Ovary (tissue), 9 donors: ENCODE data around the gene GDPD4. TPM values are rescaled to one million over a fixed set of nuclear protein-coding genes. Genes with fewer than 3 reads are reported as not detected.
A peak's percentile ranks its signal among the peaks of the same experiment; 100 is the strongest.

Experiments
- DNase-seq, 5 donors: peaks; one replicate each; pipeline ENCODE4 v3.0.0-alpha.2; 2019 to 2020
- H3K27ac ChIP-seq, 2 donors: fragments of 200-600 bp; one replicate each; pipeline versions ENCODE4 v1.5.1 to v1.8.0; 2019 to 2022
- H3K27me3 ChIP-seq: fragments of 200-600 bp; one replicate; pipeline ENCODE4 v1.8.0; 2022
- H3K36me3 ChIP-seq: fragments of 200-600 bp; sonication (generic); one replicate; pipeline ENCODE4 v1.5.1; 2019
- H3K4me1 ChIP-seq: one replicate; pipeline ENCODE4 v1.8.1; 2013; ENCODE audit warnings: mild to moderate bottlenecking, moderate library complexity; ENCODE audit not compliant: insufficient read depth
- H3K4me3 ChIP-seq: fragments of 200-600 bp; sonication (generic); one replicate; pipeline ENCODE4 v1.5.1; 2017
- H3K9me3 ChIP-seq, 2 donors: fragments of 200-600 bp in 1 of 2; sonication (generic) in 1 of 2; one replicate each; pipeline versions ENCODE4 v1.5.1 to v1.8.1; 2013 to 2019; ENCODE audit warnings: mild to moderate bottlenecking in 1 of 2, moderate library complexity in 1 of 2
- EP300 ChIP-seq: sonication (generic); formaldehyde crosslinking; IDR thresholded peaks from one replicate; pipeline ENCODE4 v1.6.1; 2017; ENCODE audit warnings: antibody characterized with exemption
- POLR2A ChIP-seq: fragments of 450-650 bp; IDR thresholded peaks from one replicate; pipeline ENCODE4 v1.6.1; 2017; ENCODE audit warnings: antibody characterized with exemption, mild to moderate bottlenecking, moderate library complexity
- WGBS, 3 donors: extraction: QIAGEN DNeasy Blood & Tissue Kit in 1 of 3; methylation state at CpG; one replicate each; pipeline versions ENCODE4 v1.1.5 to v1.1.7; 2013 to 2017; 5-methylcytosine and 5-hydroxymethylcytosine counted together
- intact Hi-C, 4 donors: fragments of 100-400 bp; cut with DNase I; formaldehyde crosslinking; loops; one replicate each; pipeline versions ENCODE4 v1.11.0 to v1.15.1; 2022 to 2023
- polyA plus RNA-seq, 2 donors: library from polyadenylated mRNA; stranded (reverse); fragments of 200-250 nt in 1 of 2; fragments of 350-450 nt in 1 of 2; fragmentation: Illumina TruSeq in 1 of 2; extraction: RNeasy Lipid Tissue Mini Kit (QIAGEN cat#74804) in 1 of 2; gene quantifications; one replicate each; pipeline ENCODE4 v1.2.3, GENCODE V29; 2013 to 2014
- total RNA-seq, 7 donors: library from RNA; depleted of rRNA in 2 of 7; stranded (reverse); fragments of >200 nt in 2 of 7; fragmentation: NEBNext Ultra II Directional in 3 of 7; extraction: Animal tissue kit (Norgen Biotek cat#: 25700) in 3 of 7; gene quantifications; one replicate each; pipeline versions ENCODE4 v1.1.0 to v1.2.4, GENCODE V29; 2016 to 2023
- TF ChIP-seq, protein P1 (sequence below), 3 donors: fragments of 450-650 bp in 2 of 3; fragments of 200-600 bp in 1 of 3; IDR thresholded peaks; one replicate each; pipeline versions ENCODE4 v1.5.1 to v1.8.0; 2016 to 2022; ENCODE audit warnings: antibody characterized with exemption in 3 of 3, mild to moderate bottlenecking in 1 of 3
- donor health status: DM: no; HTN: no; CAD: no; lungs with moderate emphysema.
- donor health status: DM: no; HTN: no; CAD: no.
- donor health status: Bipolar disorder and iron deficiency.
- donor health status: DM: yes; HTN: yes; CAD: no.
- donor health status: DM: no; HTN: no; CAD: no.
- donor health status: DM: yes; HTN: yes; CAD: no.

The GDPD4 gene
- total and polyA plus RNA-seq, 9 donors, result 0.32 TPM; not detected in 8

DNA sequence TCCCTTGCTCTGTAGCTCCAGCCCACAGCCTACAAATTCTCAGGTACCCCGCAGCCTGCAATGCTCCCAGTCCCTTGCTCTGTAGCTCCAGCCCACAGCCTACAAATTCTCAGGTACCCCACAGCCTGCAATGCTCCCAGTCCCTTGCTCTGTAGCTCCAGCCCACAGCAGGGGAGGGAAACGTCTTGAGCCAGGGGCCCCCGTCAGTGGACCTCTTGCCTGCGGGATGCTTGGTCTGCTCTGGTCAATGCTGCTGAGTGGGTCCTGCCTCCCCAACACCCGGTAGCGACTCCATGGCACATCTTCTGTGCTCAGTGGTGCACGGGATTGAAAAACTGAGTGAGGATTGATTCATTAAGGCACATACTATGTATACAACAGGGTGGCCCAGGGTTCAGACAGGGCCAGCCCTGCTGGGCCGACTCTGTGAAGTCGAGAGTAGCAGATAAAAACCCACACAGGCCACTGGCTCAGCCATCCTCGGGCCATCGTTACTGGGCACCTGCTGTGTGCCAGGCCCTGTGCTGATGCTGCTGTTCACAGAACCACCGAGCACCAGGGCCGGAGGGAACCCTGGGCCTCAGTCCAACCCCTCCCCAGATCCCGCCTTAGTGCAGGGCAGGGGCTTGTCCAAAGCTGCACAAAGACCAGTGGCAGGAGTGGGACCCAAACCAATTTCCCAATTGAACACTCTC is 103.7 kb downstream of the GDPD4 start:
- DNase-seq, result peak in 3 of 5 donors; percentile 7 to 18 (median 10)
- WGBS, 3 donors, result 88 to 93% (median 89%) methylated on average over 14 of the region's 14 CpGs
- Histone ChIP-seq H3K4me3 (no peak overlapping the region), H3K9me3 (no peaks in the 10 kb centered on the region), H3K27ac (no peak overlapping the region), H3K36me3 (no peaks in the 10 kb centered on the region), H3K27me3 (no peaks in the 10 kb centered on the region), H3K4me1 (no peaks in the 10 kb centered on the region)
- TF ChIP-seq POLR2A, result no peak
- TF ChIP-seq EP300, result no peak
- TF ChIP-seq, protein P1, sequence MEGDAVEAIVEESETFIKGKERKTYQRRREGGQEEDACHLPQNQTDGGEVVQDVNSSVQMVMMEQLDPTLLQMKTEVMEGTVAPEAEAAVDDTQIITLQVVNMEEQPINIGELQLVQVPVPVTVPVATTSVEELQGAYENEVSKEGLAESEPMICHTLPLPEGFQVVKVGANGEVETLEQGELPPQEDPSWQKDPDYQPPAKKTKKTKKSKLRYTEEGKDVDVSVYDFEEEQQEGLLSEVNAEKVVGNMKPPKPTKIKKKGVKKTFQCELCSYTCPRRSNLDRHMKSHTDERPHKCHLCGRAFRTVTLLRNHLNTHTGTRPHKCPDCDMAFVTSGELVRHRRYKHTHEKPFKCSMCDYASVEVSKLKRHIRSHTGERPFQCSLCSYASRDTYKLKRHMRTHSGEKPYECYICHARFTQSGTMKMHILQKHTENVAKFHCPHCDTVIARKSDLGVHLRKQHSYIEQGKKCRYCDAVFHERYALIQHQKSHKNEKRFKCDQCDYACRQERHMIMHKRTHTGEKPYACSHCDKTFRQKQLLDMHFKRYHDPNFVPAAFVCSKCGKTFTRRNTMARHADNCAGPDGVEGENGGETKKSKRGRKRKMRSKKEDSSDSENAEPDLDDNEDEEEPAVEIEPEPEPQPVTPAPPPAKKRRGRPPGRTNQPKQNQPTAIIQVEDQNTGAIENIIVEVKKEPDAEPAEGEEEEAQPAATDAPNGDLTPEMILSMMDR (IDR thresholded peaks at IDR 0.05), result no peak
- intact Hi-C loops, result loop anchor here in 1 of 4 donors (5.0 to 10.0 kb wide), 2 partner anchors 345 to 417 kb away; no protein-coding TSS in a partner anchor

DNA sequence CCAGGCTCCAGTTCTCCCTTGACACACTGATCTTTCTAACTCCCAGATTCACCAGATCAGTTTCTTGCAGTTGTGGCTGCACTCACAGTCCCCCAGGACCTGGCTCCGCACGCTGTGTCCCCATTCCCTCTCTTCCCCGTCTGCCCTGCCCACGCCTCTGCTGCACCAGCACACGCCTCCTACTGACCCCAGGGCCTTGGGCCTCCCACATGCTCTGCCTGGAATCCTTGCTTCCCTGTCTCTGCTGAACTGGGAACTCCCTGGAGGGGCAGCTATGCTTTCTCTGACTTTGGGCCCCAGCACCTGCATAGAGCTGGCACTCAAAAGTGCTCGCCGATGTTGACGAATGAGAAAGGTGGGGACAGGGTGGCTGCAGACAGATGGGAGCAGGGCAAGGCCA is 104.5 kb downstream of the GDPD4 start:
- no peak overlapping the region for H3K27ac ChIP-seq
- 77 to 84% (median 81%) methylated on average over 8 of the region's 8 CpGs for WGBS, 3 donors
- H3K27me3 ChIP-seq, result no peaks in the 10 kb centered on the region
- no peaks in the 10 kb centered on the region for H3K9me3 ChIP-seq
- DNase-seq, result peak in 2 of 5 donors; percentile 1 to 15
- H3K36me3 ChIP-seq, result no peaks in the 10 kb centered on the region
- intact Hi-C loops, result loop anchor here in 1 of 4 donors (5.0 to 10.0 kb wide), 2 partner anchors 345 to 418 kb away; no protein-coding TSS in a partner anchor
- TF ChIP-seq, protein P1 (IDR thresholded peaks at IDR 0.05), result no peak
- TF ChIP-seq EP300, result no peak
- TF ChIP-seq POLR2A, result no peak
- no peak overlapping the region for H3K4me3 ChIP-seq
- H3K4me1 ChIP-seq, result no peaks in the 10 kb centered on the region

DNA sequence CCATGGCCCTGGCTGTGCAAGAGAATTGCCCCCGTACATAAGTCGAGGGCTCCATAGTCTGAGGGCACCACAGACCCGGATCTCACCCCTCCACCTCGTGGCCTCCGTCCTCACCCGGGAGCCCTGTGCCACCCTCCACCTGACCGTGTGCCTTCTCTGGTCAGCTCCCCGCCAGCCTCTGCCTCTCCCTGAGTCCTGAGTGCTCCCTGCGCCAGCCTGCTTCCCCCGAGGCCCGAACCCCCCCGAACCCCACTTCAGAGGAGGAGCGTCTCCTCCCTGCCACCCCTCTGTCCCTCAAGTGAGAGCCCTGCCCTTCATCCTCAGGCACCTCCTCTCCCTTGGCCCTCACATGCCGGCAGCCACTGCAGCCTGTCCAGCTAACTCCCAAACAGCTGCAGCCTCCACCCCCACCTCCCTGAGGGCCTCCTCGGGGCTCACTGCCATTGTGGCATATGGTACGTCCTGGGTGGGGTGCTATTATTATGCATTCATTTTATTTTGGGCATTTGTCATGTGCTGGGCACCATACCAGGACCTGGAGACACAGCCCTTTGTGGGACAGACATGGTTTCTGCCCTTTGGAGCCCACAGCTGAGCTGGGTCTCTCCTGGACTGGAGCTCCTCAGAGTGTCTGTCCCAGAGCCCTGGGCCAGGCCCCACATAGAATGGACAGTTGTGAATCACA is 106.3 kb downstream of the GDPD4 start:
- 69 to 84% (median 77%) methylated on average over 16 of the region's 16 CpGs for WGBS, 3 donors
- no peaks in the 10 kb centered on the region for H3K36me3 ChIP-seq
- no peak for DNase-seq
- no peaks in the 10 kb centered on the region for H3K4me1 ChIP-seq
- no peak overlapping the region for H3K4me3 ChIP-seq
- H3K27ac ChIP-seq, result no peak overlapping the region
- intact Hi-C loops, result loop anchor here in 2 of 4 donors (2.0 to 10.0 kb wide), 3 partner anchors 158 to 420 kb away; no protein-coding TSS in a partner anchor
- no peaks in the 10 kb centered on the region for H3K27me3 ChIP-seq
- TF ChIP-seq EP300 (no peak), POLR2A (no peak)
- TF ChIP-seq, protein P1 (IDR thresholded peaks at IDR 0.05), result no peak
- H3K9me3 ChIP-seq, result no peaks in the 10 kb centered on the region

DNA sequence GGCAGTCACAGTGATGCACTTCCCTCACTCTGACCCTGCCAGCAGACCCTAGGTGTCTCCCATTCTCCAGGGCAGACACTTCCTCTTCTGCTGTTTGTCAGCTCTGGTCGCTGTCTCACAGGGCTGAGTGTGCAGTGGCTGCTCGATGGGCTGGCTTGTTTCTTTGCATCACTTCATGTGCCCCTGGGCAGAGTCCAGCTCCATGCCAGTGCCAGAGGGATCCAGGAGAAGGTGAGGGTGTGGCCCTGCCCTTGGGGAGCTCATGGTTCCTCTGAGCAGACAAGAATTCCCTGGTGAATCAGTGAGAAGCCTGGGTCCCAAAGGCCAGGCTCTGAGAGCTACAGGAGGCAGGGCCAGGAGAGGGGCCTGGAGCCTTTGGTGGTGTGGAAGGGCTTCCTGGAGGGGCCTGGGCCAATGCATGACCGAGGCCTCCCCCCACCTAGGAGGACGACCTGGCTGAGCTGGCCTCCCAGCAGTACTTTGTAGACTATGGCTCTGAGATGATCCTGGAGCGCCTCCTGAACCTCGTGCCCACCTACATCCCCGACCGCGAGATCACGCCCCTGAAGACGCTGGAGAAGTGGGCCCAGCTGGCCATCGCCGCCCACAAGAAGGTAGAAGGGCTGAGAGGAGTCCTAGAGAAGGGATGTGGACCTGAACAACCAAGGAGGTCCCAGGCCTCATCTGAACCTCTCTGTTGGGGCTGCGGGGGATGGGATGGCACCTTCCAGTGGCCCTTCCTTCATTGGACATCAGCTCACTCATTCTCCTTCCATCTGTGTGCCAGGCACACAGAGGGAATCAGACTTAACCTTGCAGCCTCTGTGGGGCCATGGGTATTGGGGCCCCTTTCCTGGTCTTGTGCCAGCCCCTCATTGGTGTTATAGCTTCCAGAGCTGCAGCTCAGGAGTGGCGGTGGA is 107.3 kb downstream of the GDPD4 start:
- 94% methylated on average over 15 of the region's 15 CpGs for WGBS, 3 donors
- TF ChIP-seq EP300 (no peak), POLR2A (no peak)
- TF ChIP-seq, protein P1 (IDR thresholded peaks at IDR 0.05), result no peak
- Histone ChIP-seq H3K27ac (no peak overlapping the region), H3K9me3 (no peaks in the 10 kb centered on the region), H3K4me1 (no peaks in the 10 kb centered on the region), H3K27me3 (no peaks in the 10 kb centered on the region), H3K4me3 (no peak overlapping the region), H3K36me3 (no peaks in the 10 kb centered on the region)
- intact Hi-C loops, result loop anchor here in 3 of 4 donors (2.0 to 10.0 kb wide), 5 partner anchors 147 to 423 kb away; no protein-coding TSS in a partner anchor
- DNase-seq, result no peak
